RWPE2 (cell line): Measurements from ENCODE around the gene TOPBP1.

Experiments used
- ATAC-seq: fragments of 200-7000 bp; cut with Tn5 transposase; 3 replicates; pipeline ENCODE4 v1.9.1; 2021; ENCODE audit warnings: low read depth
- DNase-seq: peaks from one replicate; pipeline ENCODE4 v3.0.0-alpha.2; 2020; ENCODE audit warnings: low spot score
- H3K27ac ChIP-seq: fragments of 450-650 bp; 2 replicates; pipeline ENCODE4 v1.5.1; 2017; ENCODE audit warnings: mild to moderate bottlenecking; ENCODE audit not compliant: poor library complexity, severe bottlenecking
- H3K27me3 ChIP-seq: fragments of 250-450 bp; sonication (Bioruptor Pico); 2 replicates; pipeline ENCODE4 v1.5.1; 2021; ENCODE audit warnings: mild to moderate bottlenecking, moderate library complexity; ENCODE audit not compliant: insufficient read depth, poor library complexity, severe bottlenecking
- H3K36me3 ChIP-seq: fragments of 250-450 bp; sonication (Bioruptor Pico); 2 replicates; pipeline ENCODE4 v1.5.1; 2020; ENCODE audit warnings: low read depth, mild to moderate bottlenecking, moderate library complexity
- H3K4me1 ChIP-seq: fragments of 250-450 bp; sonication (Bioruptor Pico); 2 replicates; pipeline ENCODE4 v1.5.1; 2021; ENCODE audit warnings: mild to moderate bottlenecking, moderate library complexity; ENCODE audit not compliant: insufficient read depth, poor library complexity, severe bottlenecking
- H3K4me3 ChIP-seq: fragments of 250-450 bp; sonication (Bioruptor Pico); 2 replicates; pipeline ENCODE4 v1.5.1; 2021; ENCODE audit warnings: mild to moderate bottlenecking, moderate library complexity; ENCODE audit not compliant: severe bottlenecking
- H3K9me3 ChIP-seq: fragments of 250-450 bp; sonication (Bioruptor Pico); 2 replicates; pipeline ENCODE4 v1.5.1; 2021; ENCODE audit warnings: mild to moderate bottlenecking, moderate library complexity; ENCODE audit not compliant: severe bottlenecking
- TF ChIP-seq, protein P1 (sequence below): fragments of 450-650 bp; IDR thresholded peaks from one replicate; pipeline ENCODE4 v1.5.1; 2017; ENCODE audit warnings: mild to moderate bottlenecking, moderate library complexity; ENCODE audit not compliant: poor library complexity, severe bottlenecking

TOPBP1 gene

DNA sequence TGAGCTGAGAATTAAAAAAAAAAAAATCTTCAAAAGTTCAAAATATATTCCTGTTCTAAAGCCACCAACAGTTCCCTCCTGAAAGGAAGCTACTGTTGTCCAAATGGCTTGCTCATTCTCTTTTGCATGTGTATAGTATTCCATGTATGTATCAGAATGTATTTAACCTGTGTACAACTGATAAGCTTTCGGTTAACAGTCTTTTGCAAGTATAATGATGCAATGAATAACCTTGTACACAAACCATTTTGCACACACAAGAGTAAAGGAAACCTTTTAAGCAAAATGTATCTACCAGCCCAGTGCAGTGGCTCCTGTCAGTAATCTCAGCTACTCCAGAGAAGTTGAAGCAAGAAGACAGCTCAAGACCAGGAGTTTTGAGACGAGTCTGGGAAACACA lies 32.6 kb downstream of the TOPBP1 start:
- no peaks in the 10 kb centered on the region for H3K9me3 ChIP-seq
- ATAC-seq (no peak), DNase-seq (no peak)
- TF ChIP-seq, protein P1, sequence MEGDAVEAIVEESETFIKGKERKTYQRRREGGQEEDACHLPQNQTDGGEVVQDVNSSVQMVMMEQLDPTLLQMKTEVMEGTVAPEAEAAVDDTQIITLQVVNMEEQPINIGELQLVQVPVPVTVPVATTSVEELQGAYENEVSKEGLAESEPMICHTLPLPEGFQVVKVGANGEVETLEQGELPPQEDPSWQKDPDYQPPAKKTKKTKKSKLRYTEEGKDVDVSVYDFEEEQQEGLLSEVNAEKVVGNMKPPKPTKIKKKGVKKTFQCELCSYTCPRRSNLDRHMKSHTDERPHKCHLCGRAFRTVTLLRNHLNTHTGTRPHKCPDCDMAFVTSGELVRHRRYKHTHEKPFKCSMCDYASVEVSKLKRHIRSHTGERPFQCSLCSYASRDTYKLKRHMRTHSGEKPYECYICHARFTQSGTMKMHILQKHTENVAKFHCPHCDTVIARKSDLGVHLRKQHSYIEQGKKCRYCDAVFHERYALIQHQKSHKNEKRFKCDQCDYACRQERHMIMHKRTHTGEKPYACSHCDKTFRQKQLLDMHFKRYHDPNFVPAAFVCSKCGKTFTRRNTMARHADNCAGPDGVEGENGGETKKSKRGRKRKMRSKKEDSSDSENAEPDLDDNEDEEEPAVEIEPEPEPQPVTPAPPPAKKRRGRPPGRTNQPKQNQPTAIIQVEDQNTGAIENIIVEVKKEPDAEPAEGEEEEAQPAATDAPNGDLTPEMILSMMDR, result no peak
- no peaks in the 10 kb centered on the region for H3K27me3 ChIP-seq
- no peaks in the 10 kb centered on the region for H3K4me1 ChIP-seq
- H3K27ac ChIP-seq, result no peak overlapping the region
- H3K4me3 ChIP-seq, result no peak overlapping the region
- H3K36me3 ChIP-seq, result peaks cover 96% of the 10 kb centered on the region

- no peak overlapping the region for H3K4me3 ChIP-seq
- TF ChIP-seq, protein P1, result no peak
- peaks cover 98% of the 10 kb centered on the region for H3K36me3 ChIP-seq
- H3K9me3 ChIP-seq, result no peaks in the 10 kb centered on the region
- no peaks in the 10 kb centered on the region for H3K27me3 ChIP-seq
- ATAC-seq (no peak), DNase-seq (no peak)
- no peaks in the 10 kb centered on the region for H3K4me1 ChIP-seq
- H3K27ac ChIP-seq, result no peak overlapping the region
Observed at GRCh38 chr3:133627789-133628188, 34.0 kb downstream of the TOPBP1 start.

GRCh38 chr3:133620066-133620784 lies 41.5 kb downstream of the TOPBP1 start:
- TF ChIP-seq, protein P1, result no peak
- H3K4me1 ChIP-seq, result no peaks in the 10 kb centered on the region
- H3K27me3 ChIP-seq, result no peaks in the 10 kb centered on the region
- H3K27ac ChIP-seq, result no peak overlapping the region
- H3K4me3 ChIP-seq, result no peak overlapping the region
- DNase-seq (no peak), ATAC-seq (no peak)
- peaks cover 92% of the 10 kb centered on the region for H3K36me3 ChIP-seq
- H3K9me3 ChIP-seq, result no peaks in the 10 kb centered on the region

DNA sequence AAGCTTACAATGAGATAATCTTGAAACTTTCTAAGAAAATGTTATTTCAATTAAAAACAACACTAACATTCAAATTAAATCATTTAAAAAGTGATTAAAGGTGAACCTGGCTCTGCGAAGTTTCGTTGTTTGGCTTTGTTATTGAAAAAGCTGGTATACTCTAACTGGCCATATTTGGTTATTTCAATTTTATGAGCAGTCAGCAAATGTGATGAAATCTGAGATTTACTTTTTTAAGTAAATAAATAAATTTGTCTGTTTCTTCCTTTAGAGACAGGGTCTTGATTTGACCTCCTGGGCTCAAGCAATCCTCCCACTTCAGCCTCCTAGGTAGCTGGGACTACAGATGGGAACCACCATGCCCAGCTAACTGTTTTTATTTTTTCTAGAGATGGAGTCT lies 50.2 kb downstream of the TOPBP1 start:
- peaks cover 92% of the 10 kb centered on the region for H3K36me3 ChIP-seq

DNA sequence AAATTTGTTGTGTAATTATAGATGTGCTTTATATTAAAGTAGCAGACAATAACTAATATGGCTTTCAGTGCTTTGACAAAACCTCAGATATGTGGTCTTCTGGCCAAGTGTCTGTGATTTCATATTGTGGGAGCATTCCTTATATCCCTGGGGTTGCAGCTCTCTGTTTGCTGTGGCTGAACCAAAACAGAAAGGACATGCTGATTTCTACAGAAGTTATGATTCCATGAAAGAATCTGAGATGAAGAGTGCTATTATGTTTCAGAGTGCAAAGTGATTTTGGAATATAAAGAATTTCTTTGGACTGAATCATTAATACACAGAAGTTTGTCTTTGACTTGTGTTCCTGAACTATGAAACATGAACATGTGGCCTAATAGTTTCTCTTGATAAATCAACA lies 51.7 kb downstream of the TOPBP1 start:
- Histone ChIP-seq H3K36me3 (peaks cover 88% of the 10 kb centered on the region), H3K4me3 (no peak overlapping the region), H3K27ac (no peak overlapping the region), H3K27me3 (no peaks in the 10 kb centered on the region), H3K4me1 (no peaks in the 10 kb centered on the region), H3K9me3 (no peaks in the 10 kb centered on the region)
- TF ChIP-seq, protein P1, result no peak
- no peak for DNase-seq
- ATAC-seq, result no peak

More for the DNA sequence above, 50.2 kb downstream of the TOPBP1 start:
- no peaks in the 10 kb centered on the region for H3K4me1 ChIP-seq
- H3K4me3 ChIP-seq, result no peak overlapping the region
- no peak for ATAC-seq
- no peaks in the 10 kb centered on the region for H3K27me3 ChIP-seq
- no peak overlapping the region for H3K27ac ChIP-seq
- no peaks in the 10 kb centered on the region for H3K9me3 ChIP-seq
- TF ChIP-seq, protein P1, result no peak
- no peak for DNase-seq
